ENCODE measurements around the gene ETS2. TPM values are rescaled to one million over a fixed set of nuclear protein-coding genes. Genes with fewer than 3 reads are reported as not detected.
"Not testable (repeated sequence)": the region's sequence is repeated elsewhere in the genome, so short reads cannot be mapped to it uniquely, and the experiment has no call there.

ETS2 gene
- total RNA-seq, 1 donor from 2014 or later = 113 TPM

GRCh38 chr21:38843379-38843778 is 37.6 kb downstream of the ETS2 start:
- Histone ChIP-seq H3K36me3 (no peaks in the 10 kb centered on the region), H3K4me3 (no peak overlapping the region), H3K9me3 (no peaks in the 10 kb centered on the region), H3K27ac (peak overlapping the region; percentile 34 to 43), H3K27me3 (no peaks in the 10 kb centered on the region), H3K4me1 (peaks cover 0 to 6% of the 10 kb centered on the region in 2 donors)
- no peak for DNase-seq (ENCODE audit: low spot score in 2 of 2)
- intact Hi-C loops (cut with DNase I) = no loop called here
- TF ChIP-seq, protein P1, sequence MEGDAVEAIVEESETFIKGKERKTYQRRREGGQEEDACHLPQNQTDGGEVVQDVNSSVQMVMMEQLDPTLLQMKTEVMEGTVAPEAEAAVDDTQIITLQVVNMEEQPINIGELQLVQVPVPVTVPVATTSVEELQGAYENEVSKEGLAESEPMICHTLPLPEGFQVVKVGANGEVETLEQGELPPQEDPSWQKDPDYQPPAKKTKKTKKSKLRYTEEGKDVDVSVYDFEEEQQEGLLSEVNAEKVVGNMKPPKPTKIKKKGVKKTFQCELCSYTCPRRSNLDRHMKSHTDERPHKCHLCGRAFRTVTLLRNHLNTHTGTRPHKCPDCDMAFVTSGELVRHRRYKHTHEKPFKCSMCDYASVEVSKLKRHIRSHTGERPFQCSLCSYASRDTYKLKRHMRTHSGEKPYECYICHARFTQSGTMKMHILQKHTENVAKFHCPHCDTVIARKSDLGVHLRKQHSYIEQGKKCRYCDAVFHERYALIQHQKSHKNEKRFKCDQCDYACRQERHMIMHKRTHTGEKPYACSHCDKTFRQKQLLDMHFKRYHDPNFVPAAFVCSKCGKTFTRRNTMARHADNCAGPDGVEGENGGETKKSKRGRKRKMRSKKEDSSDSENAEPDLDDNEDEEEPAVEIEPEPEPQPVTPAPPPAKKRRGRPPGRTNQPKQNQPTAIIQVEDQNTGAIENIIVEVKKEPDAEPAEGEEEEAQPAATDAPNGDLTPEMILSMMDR (IDR thresholded peaks at IDR 0.05) = no peak

DNA sequence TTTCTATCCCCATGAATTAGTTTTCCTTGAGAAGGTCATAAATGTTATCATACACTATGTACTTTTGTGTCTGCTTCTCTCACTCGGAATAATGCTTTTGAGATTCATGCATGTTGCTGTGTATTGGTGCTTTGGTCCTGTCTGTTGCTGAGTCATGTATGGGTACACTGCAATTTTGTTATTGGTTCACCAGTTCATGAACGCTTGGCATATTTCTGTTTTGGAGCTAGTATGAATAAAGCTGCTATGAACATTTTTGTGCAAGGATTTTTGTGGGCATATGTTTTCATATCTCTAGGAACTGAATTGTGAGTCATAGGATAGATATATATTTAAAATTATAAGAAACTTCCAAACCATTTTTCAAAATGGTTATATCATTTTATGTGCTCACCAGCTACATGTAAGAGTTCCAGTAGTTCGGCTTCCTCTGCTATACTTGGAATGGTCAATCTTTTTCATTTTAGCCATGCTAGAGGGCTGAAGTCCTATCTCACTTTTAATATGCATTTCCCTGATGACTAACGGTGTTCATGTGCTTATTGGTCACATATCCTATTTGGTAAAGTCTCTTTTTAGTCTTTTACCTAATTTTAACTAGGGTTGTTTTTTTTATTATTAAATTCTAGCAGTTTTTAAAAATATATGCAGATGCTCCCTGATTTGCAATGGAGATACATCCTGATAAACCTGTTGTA is 38.2 kb downstream of the ETS2 start:
- H3K4me1 ChIP-seq = peaks cover 0 to 6% of the 10 kb centered on the region in 2 donors
- intact Hi-C loops (cut with DNase I) = no loop called here
- no peaks in the 10 kb centered on the region for H3K36me3 ChIP-seq
- H3K27ac ChIP-seq = peak overlapping the region; percentile 34 to 43
- no peaks in the 10 kb centered on the region for H3K9me3 ChIP-seq
- TF ChIP-seq, protein P1 (IDR thresholded peaks at IDR 0.05) = no peak
- DNase-seq (ENCODE audit: low spot score in 2 of 2) = no peak
- no peaks in the 10 kb centered on the region for H3K27me3 ChIP-seq
- H3K4me3 ChIP-seq = no peak overlapping the region

- H3K4me1 ChIP-seq; H3K4me3 ChIP-seq; H3K27me3 ChIP-seq; H3K36me3 ChIP-seq; intact Hi-C loops (cut with DNase I); H3K9me3 ChIP-seq; H3K27ac ChIP-seq; DNase-seq (ENCODE audit: low spot score in 2 of 2): not testable (repeated sequence)
Measured at GRCh38 chr21:38845374-38845773, 39.6 kb downstream of the ETS2 start.

DNA sequence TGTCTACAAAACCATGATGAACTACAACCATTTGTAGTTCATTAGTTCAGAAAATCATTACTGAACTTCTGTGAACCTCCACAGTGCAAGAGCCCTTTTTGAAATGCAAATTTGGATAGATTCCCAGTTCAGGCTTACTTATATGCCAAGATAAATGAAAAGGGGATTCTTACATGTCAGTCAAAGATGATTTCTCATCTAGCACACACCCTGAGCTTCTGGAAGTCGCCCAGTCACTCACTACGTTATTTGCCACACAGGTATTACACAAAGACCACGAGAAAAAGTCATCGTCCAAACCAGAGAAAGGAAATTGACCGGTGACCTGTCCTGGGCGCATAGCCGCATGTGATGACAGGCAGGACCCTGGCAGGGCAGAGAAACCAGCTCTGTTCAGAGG is 41.8 kb downstream of the ETS2 start:
- Histone ChIP-seq H3K4me3 (no peak overlapping the region), H3K9me3 (no peaks in the 10 kb centered on the region), H3K27ac (no peak overlapping the region), H3K4me1 (peaks cover 0 to 6% of the 10 kb centered on the region in 2 donors), H3K27me3 (no peaks in the 10 kb centered on the region), H3K36me3 (no peaks in the 10 kb centered on the region)
- TF ChIP-seq, protein P1 (IDR thresholded peaks at IDR 0.05) = no peak
- intact Hi-C loops (cut with DNase I) = no loop called here
- no peak for DNase-seq (ENCODE audit: low spot score in 2 of 2)

GRCh38 chr21:38848187-38848609 is 42.5 kb downstream of the ETS2 start:
- H3K27me3 ChIP-seq = no peaks in the 10 kb centered on the region
- no peak overlapping the region for H3K27ac ChIP-seq
- TF ChIP-seq, protein P1 (IDR thresholded peaks at IDR 0.05) = no peak
- no peak for DNase-seq (ENCODE audit: low spot score in 2 of 2)
- H3K4me3 ChIP-seq = no peak overlapping the region
- no peaks in the 10 kb centered on the region for H3K36me3 ChIP-seq
- H3K4me1 ChIP-seq = peaks cover 0 to 4% of the 10 kb centered on the region in 2 donors
- H3K9me3 ChIP-seq = no peaks in the 10 kb centered on the region
- intact Hi-C loops (cut with DNase I) = no loop called here

DNA sequence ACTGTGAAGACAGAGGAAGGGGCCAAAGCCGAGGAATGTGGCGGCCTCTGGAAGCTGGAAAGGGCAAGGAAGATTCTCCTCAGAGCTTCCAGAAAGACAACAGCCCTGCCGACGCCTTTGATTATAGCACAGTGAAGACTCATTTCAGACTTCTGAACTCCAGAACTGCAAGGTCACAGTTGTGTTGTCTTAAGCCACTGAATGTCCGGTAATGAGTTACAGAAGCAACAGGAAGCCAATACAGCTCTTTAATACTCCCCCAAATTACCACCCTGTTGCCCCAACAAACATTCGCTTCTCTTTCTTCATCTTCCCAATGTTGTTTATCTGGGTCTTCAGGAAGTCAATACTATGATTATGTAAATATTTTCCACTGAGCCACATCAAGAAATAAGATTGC is 44.0 kb downstream of the ETS2 start:
- H3K27me3 ChIP-seq = no peaks in the 10 kb centered on the region
- H3K27ac ChIP-seq = no peak overlapping the region
- no peaks in the 10 kb centered on the region for H3K4me1 ChIP-seq
- no peaks in the 10 kb centered on the region for H3K9me3 ChIP-seq
- H3K4me3 ChIP-seq = no peak overlapping the region
- no peaks in the 10 kb centered on the region for H3K36me3 ChIP-seq
- TF ChIP-seq, protein P1 (IDR thresholded peaks at IDR 0.05) = no peak
- intact Hi-C loops (cut with DNase I) = no loop called here
- DNase-seq (ENCODE audit: low spot score in 2 of 2) = no peak
